GM18868 (cell line): ENCODE data around the gene RPS28.

Source experiments
- ATAC-seq: cut with Tn5 transposase; IDR thresholded peaks from one replicate; pipeline ENCODE4 v1.9.1; 2021; ENCODE audit warnings: mild to moderate bottlenecking, moderate library complexity; ENCODE audit not compliant: unreplicated experiment

Gene RPS28

DNA sequence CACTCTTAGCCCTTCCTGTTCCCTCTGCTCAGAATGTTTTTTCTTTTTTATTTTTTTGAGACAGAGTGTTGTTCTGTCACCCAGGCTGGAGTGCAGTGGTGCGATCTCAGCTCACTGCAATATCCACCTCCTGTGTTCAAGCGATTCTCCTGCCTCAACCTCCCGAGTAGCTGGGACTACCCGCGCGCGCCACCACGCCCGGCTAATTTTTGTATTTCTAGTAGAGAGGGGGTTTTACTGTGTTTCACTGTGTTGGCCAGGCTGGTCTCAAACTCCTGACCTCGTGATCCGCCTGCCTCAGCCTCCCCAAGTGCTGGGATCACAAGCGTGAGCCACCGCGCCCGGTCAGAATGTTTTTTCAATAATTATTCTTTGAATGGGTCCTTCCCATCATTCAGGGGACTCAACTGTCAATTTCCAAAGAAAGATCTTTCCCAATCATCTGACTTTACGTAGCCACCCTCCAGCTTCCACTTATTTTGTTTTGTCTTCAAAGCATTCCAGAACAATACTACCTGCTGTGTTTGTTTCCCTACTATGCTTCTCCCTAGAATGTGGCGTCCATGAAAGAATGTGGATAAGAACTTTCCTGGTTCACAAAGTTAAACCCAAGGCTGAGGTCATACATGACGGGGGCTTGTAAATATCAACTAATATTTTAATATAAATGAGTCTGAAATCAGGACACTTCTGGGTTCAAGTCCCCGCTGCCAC is 1.3 kb upstream of the RPS28 start:
- no peak for ATAC-seq

- no peak for ATAC-seq
Measured at GRCh38 chr19:8320564-8321066, 681 bp upstream of the RPS28 start.

GRCh38 chr19:8321986-8322637 is 816 bp downstream of the RPS28 start:
- ATAC-seq: no peak

- no peak for ATAC-seq
Measured at GRCh38 chr19:8322638-8322997, 1.3 kb downstream of the RPS28 start.

- no peak for ATAC-seq
Measured at GRCh38 chr19:8323781-8324185, 2.5 kb downstream of the RPS28 start.

DNA sequence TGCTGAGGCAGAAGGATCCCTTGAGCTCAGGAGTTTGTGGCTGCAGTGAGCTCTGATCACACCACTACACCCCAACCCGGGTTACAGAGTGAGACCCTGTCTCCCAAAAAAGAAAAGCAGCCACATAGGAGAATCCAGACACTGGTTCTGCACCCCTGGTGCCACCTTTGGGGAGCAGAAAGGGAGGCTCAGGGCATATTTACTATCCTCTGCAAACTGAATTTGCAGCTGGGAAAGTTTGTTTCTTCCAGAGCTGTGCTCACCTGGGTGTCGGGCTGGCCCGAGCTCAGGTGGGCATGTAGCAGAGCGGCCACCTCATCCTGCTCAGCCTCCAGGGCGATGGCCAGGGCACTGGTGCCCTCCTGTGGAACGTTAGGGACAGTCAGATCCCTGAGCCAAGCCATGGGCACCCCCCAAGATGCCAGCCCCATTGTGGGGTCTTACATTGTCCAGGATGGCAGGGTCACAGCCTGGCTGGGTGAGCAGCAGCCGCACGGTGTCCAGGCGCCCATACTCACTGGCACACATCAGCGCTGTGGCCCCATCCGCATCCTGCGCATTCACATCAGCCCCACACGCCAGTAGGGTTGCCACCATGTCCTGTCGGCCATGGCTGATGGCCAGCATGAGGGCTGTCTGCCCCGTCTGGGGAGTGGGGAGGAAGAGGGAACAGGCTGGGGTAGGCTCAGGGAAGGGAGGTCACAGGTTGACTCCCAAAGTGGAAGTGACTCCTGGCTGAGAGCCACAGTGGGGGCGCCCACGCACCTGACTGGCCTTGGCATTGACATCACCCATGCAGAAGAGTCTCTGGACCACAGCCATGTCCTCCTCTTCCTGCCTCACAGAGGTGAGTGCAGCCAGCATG is 3.1 kb downstream of the RPS28 start:
- no peak for ATAC-seq

GRCh38 chr19:8325454-8325853 is 4.2 kb downstream of the RPS28 start:
- ATAC-seq: no peak

- ATAC-seq: no peak
Measured at GRCh38 chr19:8329996-8330395, 8.7 kb downstream of the RPS28 start.

GRCh38 chr19:8331263-8331845 is 10.1 kb downstream of the RPS28 start:
- no peak for ATAC-seq

- no peak for ATAC-seq
Measured at GRCh38 chr19:8332976-8333766, 11.9 kb downstream of the RPS28 start.

- no peak for ATAC-seq
Measured at GRCh38 chr19:8333767-8334457, 12.6 kb downstream of the RPS28 start.

GRCh38 chr19:8334458-8335342 is 13.4 kb downstream of the RPS28 start:
- no peak for ATAC-seq

DNA sequence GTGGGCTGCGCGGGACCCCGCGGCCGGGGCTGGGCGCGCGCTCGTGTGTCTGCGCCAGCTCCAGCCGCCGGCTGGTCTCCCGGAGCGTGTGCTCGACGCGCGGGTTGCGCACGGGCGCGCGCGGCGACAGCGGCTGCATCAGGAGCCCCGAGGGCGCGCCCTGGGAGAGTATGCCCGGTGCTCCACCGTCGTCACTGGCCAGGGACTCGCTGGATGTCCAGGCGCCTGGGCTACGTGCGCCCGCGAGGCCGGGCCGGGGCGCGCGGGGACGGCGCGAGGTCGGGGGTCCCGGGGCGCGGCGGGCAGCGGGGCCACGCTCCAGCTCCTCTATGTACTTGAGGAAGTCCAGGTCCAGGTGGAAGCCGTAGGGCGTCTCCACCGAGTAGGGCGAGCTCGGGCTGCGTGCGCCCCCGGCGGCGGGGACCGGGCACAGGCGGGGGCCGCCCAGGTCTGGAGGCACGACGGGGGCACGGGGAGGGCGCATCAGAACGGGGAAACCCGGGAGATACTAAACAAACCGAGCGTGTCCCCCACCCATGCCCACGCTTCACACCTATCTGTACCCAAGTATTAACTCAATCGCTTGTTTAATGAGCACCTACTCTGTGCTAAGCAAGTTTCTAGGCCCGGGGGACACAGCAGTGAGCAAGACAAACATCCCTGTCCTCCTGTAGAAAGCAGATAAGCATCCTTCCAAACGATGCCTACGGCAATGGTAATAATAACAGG is 14.2 kb downstream of the RPS28 start:
- ATAC-seq: no peak

DNA sequence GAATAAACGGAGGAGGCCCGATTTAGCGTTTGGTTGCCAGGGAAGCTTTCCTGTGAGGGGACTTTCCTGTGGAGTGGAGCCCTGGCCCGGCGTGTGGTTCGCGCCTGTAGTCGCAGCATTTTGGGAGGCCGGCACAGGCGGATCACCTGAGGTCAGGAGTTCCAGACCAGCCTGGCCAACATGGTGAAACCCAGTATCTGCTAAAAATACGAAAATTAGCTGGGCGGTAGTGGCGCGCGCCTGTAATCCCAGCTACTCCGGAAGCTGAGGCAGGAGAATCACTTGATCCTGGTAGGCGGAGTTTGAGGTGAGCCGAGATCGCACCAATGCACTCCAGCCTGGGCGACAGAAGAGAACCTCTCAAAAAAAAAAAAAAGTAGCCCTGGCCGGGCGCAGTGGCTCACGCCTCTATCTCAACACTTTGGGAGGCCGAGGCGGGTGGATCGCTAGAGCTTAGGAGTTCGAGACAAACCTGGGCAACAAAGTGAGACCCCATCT is 14.8 kb downstream of the RPS28 start:
- no peak for ATAC-seq

- ATAC-seq: no peak
Measured at GRCh38 chr19:8336660-8337059, 15.4 kb downstream of the RPS28 start.

- no peak for ATAC-seq
Measured at GRCh38 chr19:8337728-8338127, 16.4 kb downstream of the RPS28 start.

DNA sequence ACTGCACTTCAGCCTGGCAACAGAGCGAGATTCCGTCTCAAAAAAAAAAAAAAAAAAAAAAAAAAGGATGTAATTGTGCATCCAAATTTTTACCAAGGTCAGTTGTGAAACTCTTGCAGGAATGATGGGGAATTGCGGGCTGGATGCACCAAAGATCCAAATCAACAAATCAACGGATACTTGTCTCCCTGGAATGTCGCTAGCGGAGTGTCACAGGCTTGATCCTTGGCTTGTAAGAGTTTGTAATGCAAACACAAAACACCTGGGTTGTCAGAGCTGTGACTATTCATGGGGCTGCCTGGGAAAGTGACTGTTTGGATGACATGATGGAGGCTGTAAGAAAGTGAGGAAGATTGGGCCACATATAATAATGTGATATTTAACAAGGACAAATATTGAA is 17.5 kb downstream of the RPS28 start:
- ATAC-seq: no peak
